ENCODE data around the gene SMYD4. TPM values are rescaled to one million over a fixed set of nuclear protein-coding genes. Genes with fewer than 3 reads are reported as not detected.
"Not testable (repeated sequence)": the region's sequence is repeated elsewhere in the genome, so short reads cannot be mapped to it uniquely, and the experiment has no call there.

SMYD4 gene
- total RNA-seq, 6 experiments from 2014 or later, result 6.3 to 10.3 (median 8.7) TPM

DNA sequence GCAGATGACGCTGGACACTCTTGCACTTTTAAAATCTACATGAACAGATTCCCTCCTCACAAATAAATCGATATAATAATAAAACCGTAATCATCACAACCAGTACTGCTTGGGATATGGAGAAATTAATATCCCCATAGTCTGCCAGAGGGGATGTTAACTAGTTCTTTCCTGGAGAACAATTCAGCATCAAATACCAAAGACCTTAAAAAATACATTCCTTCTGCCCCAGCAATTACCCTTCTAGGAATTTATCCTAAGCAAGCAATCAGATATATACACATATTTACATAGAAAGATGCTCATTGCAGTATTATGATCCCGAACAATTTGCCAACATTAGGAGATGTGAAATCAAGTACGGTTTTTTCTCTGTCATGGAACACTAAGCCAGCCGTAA, 21.8 kb downstream of the SMYD4 start:
- no peak for DNase-seq
- peaks cover 4% of the 10 kb centered on the region; the same call in 1 of the 2 replicates for H3K36me3 Mint-ChIP-seq (ENCODE audit: low read depth)
- TF ChIP-seq, protein P1, sequence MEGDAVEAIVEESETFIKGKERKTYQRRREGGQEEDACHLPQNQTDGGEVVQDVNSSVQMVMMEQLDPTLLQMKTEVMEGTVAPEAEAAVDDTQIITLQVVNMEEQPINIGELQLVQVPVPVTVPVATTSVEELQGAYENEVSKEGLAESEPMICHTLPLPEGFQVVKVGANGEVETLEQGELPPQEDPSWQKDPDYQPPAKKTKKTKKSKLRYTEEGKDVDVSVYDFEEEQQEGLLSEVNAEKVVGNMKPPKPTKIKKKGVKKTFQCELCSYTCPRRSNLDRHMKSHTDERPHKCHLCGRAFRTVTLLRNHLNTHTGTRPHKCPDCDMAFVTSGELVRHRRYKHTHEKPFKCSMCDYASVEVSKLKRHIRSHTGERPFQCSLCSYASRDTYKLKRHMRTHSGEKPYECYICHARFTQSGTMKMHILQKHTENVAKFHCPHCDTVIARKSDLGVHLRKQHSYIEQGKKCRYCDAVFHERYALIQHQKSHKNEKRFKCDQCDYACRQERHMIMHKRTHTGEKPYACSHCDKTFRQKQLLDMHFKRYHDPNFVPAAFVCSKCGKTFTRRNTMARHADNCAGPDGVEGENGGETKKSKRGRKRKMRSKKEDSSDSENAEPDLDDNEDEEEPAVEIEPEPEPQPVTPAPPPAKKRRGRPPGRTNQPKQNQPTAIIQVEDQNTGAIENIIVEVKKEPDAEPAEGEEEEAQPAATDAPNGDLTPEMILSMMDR (IDR thresholded peaks at IDR 0.05), result no peak
- no peaks in the 10 kb centered on the region for H3K9me3 Mint-ChIP-seq
- no peak overlapping the region for H3K27ac Mint-ChIP-seq
- no peak overlapping the region for H3K4me3 Mint-ChIP-seq
- H3K4me1 Mint-ChIP-seq (ENCODE audit: low read depth), result 0 out of 2 replicates have a peak, but pooled peaks cover under 1% of the 10 kb centered on the region
- H3K27me3 Mint-ChIP-seq (ENCODE audit: insufficient read depth), result no peaks in the 10 kb centered on the region; the same call in 1 of the 2 replicates

DNA sequence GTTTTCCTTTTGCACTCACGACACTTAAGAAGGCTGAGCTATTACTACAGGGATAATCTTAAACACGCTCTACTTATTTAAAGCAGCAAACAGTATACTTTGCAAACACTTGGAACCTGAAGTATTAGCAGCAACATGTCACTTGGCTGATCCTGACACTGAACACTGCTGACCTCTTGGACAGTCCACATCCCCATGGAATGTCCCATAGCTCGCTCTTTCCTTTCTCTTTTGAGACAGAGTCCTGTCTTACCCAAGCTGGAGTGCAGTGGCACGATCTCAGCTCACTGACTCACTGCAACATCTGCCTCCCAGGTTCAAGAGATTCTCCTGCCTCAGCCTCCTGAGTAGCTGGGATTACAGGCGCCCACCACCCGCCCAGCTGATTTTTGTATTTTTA, 26.4 kb downstream of the SMYD4 start:
- H3K36me3 Mint-ChIP-seq (ENCODE audit: low read depth), result peaks cover 4% of the 10 kb centered on the region; the same call in 1 of the 2 replicates

DNA sequence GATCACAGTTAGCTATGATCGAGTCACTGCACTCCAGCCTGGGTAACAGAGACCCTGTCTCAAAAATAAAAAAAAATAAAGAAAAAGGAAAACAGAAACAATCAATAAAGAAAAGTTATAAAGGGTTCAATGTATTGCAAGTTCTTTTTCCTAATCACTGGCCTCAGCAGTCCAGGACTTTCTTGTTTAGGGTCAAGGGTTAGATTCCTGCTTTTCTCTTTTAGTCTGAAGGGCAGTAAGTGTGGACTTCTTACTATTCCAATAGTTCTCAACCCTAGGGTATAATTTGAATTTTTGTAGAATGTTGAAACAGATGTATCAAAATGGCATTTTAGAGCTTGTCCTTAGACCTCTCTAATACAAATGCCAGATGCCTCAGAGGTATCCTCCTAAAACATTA, 27.3 kb downstream of the SMYD4 start:
- DNase-seq, result no peak
- H3K4me1 Mint-ChIP-seq (ENCODE audit: low read depth), result no peaks in the 10 kb centered on the region
- H3K27ac Mint-ChIP-seq, result no peak overlapping the region
- TF ChIP-seq, protein P1 (IDR thresholded peaks at IDR 0.05), result no peak
- H3K36me3 Mint-ChIP-seq (ENCODE audit: low read depth), result peaks cover 5% of the 10 kb centered on the region; the same call in 1 of the 2 replicates
- H3K4me3 Mint-ChIP-seq, result no peak overlapping the region
- H3K9me3 Mint-ChIP-seq, result no peaks in the 10 kb centered on the region
- no peaks in the 10 kb centered on the region; the same call in 1 of the 2 replicates for H3K27me3 Mint-ChIP-seq (ENCODE audit: insufficient read depth)

More for the DNA sequence above, 26.4 kb downstream of the SMYD4 start:
- H3K4me3 Mint-ChIP-seq, result no peak overlapping the region
- TF ChIP-seq, protein P1 (IDR thresholded peaks at IDR 0.05), result no peak
- no peak for DNase-seq
- no peaks in the 10 kb centered on the region; the same call in 1 of the 2 replicates for H3K27me3 Mint-ChIP-seq (ENCODE audit: insufficient read depth)
- no peak overlapping the region; the same call in 1 of the 2 replicates for H3K27ac Mint-ChIP-seq
- H3K4me1 Mint-ChIP-seq (ENCODE audit: low read depth), result no peaks in the 10 kb centered on the region
- no peaks in the 10 kb centered on the region for H3K9me3 Mint-ChIP-seq

DNA sequence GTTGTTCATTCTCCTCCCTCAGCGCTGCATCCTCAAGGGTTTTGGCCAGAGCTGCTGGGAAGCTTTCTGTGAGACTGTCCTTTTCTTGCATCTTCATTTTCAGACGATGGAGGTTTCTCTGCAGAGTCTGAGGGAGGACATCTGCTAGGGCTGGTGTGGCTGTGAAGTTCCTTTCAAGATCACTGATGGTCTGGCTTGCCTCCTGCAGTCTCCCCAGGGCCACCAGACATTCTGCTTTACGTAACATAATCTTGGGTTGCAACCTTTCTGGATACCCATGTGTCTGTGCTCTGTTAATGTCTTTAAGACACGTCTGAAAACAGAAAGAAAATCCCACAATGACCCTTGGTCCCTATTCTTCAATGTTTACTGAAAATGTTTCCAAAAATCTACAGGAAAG, 29.0 kb downstream of the SMYD4 start:
- H3K9me3 Mint-ChIP-seq, result no peaks in the 10 kb centered on the region
- no peaks in the 10 kb centered on the region; the same call in 1 of the 2 replicates for H3K27me3 Mint-ChIP-seq (ENCODE audit: insufficient read depth)
- no peak for DNase-seq
- H3K4me3 Mint-ChIP-seq, result no peak overlapping the region
- no peak overlapping the region for H3K27ac Mint-ChIP-seq
- TF ChIP-seq, protein P1 (IDR thresholded peaks at IDR 0.05), result no peak
- no peaks in the 10 kb centered on the region for H3K4me1 Mint-ChIP-seq (ENCODE audit: low read depth)
- 0 out of 2 replicates have a peak, but pooled peaks cover 9% of the 10 kb centered on the region for H3K36me3 Mint-ChIP-seq (ENCODE audit: low read depth)

DNA sequence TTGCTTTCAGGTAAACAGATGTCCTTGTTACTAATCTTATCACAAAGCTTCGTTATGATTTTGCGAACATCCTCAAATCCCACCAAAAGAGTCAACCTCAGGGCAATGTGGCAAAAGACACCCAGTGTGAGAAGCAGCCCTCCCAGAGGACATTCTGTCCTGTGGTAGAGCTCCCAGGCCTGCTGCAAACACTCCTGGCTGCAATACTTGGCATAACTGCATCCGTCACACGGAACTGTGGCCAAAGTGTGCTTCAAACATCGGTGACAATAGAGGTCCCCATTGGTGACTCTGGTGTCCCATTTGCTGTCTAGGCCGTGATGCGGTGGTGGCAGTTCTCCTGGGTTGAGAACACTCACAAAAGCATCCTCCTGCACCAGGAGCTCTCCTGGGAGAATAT, 29.5 kb downstream of the SMYD4 start:
- Mint-ChIP-seq H3K36me3 (ENCODE audit: low read depth) (0 out of 2 replicates have a peak, but pooled peaks cover 9% of the 10 kb centered on the region), H3K9me3 (no peaks in the 10 kb centered on the region)

DNA sequence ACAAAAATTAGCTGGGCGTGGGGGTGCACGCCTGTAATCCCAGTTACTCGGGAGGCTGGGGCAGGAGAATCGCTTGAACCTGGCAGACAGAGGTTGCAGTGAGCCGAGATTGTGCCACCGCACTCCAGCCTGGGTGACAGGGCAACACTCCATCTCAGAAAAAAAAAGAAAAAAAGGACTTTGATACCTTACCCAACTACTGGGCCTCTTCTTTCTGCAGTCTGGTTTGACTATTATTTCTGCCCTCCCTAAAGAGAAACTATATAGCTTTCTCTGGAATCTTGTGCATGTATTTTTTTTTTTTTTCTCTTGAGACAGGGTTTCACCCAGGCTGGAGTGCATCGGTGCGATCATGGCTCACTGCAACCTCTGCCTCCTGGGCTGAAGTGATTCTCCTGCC, 31.9 kb downstream of the SMYD4 start:
- H3K9me3 Mint-ChIP-seq; H3K36me3 Mint-ChIP-seq (ENCODE audit: low read depth); DNase-seq; H3K27me3 Mint-ChIP-seq (ENCODE audit: insufficient read depth); H3K4me1 Mint-ChIP-seq (ENCODE audit: low read depth); H3K4me3 Mint-ChIP-seq; H3K27ac Mint-ChIP-seq: not testable (repeated sequence)

More for the DNA sequence above, 29.5 kb downstream of the SMYD4 start:
- no peak for DNase-seq
- Mint-ChIP-seq H3K4me1 (ENCODE audit: low read depth) (no peaks in the 10 kb centered on the region), H3K4me3 (no peak overlapping the region), H3K27me3 (ENCODE audit: insufficient read depth) (no peaks in the 10 kb centered on the region; the same call in 1 of the 2 replicates), H3K27ac (no peak overlapping the region)
- TF ChIP-seq, protein P1 (IDR thresholded peaks at IDR 0.05), result no peak

Measured in HFFc6 (cell line).